ENCODE results near the gene KPRP. TPM values are rescaled to one million over a fixed set of nuclear protein-coding genes. Genes with fewer than 3 reads are reported as not detected.

KPRP gene
- total RNA-seq, 2 donors from 2014 or later, result 0.57 TPM; not detected in 1

DNA sequence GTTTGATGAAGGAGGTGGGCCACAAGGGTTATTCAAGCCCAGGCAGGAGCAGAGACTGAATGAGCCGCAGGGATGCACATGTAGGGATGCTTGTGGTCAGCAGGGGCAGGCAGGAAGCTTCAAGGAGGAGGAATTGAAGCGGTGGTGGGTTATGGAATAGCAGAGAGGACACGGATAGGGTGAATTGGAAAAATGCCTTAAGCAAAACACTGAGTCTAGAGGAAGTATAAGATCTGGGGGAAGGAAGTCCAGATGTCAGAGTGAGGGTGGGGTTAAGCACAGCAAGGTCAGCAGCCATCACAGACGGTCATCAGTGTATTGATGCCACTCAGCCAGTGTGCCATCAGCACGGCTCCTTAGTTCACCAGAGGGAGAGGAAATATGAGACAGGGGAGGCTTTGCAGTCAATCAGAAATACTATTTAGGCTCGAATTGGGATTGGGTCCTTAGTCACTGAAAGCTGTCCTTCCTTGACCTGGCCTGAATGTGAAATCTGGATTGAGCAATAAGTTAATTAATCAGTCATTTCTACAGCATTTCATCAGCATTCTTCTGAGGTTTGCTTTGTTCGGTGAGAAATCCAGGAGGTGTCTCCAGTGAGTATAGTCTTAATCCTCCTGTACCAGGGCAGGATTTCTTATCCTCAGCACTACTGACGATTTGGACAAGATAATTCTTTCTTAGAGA, 11.2 kb downstream of the KPRP start:
- Histone ChIP-seq H3K36me3 (no peaks in the 10 kb centered on the region), H3K4me1 (replicated peaks) (no peaks in the 10 kb centered on the region), H3K4me3 (no peak overlapping the region), H3K27me3 (replicated peaks; ENCODE audit: insufficient read depth) (no peaks in the 10 kb centered on the region), H3K27ac (no peak overlapping the region), H3K9me3 (no peaks in the 10 kb centered on the region)
- intact Hi-C loops (cut with DNase I), result no loop called here
- DNase-seq (ENCODE audit: low spot score), result no peak
- no peak for TF ChIP-seq POLR2A (IDR thresholded peaks at IDR 0.05)
- TF ChIP-seq, protein P1, sequence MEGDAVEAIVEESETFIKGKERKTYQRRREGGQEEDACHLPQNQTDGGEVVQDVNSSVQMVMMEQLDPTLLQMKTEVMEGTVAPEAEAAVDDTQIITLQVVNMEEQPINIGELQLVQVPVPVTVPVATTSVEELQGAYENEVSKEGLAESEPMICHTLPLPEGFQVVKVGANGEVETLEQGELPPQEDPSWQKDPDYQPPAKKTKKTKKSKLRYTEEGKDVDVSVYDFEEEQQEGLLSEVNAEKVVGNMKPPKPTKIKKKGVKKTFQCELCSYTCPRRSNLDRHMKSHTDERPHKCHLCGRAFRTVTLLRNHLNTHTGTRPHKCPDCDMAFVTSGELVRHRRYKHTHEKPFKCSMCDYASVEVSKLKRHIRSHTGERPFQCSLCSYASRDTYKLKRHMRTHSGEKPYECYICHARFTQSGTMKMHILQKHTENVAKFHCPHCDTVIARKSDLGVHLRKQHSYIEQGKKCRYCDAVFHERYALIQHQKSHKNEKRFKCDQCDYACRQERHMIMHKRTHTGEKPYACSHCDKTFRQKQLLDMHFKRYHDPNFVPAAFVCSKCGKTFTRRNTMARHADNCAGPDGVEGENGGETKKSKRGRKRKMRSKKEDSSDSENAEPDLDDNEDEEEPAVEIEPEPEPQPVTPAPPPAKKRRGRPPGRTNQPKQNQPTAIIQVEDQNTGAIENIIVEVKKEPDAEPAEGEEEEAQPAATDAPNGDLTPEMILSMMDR (IDR thresholded peaks at IDR 0.05), result no peak
- no peak for TF ChIP-seq POLR2AphosphoS5 (IDR thresholded peaks at IDR 0.05)
- WGBS, result 55% methylated on average over 8 of the region's 8 CpGs

- H3K27ac ChIP-seq, result no peak overlapping the region
- DNase-seq (ENCODE audit: low spot score), result no peak
- H3K4me1 ChIP-seq (replicated peaks), result no peaks in the 10 kb centered on the region
- TF ChIP-seq POLR2AphosphoS5 (IDR thresholded peaks at IDR 0.05), result no peak
- no peak for TF ChIP-seq POLR2A (IDR thresholded peaks at IDR 0.05)
- no peak overlapping the region for H3K4me3 ChIP-seq
- no peaks in the 10 kb centered on the region for H3K36me3 ChIP-seq
- 74% methylated on average over 1 of the region's 1 CpG for WGBS
- H3K9me3 ChIP-seq, result no peaks in the 10 kb centered on the region
- no peaks in the 10 kb centered on the region for H3K27me3 ChIP-seq (replicated peaks; ENCODE audit: insufficient read depth)
- intact Hi-C loops (cut with DNase I), result no loop called here
Measured at GRCh38 chr1:152770411-152770810, 12.6 kb downstream of the KPRP start.

DNA sequence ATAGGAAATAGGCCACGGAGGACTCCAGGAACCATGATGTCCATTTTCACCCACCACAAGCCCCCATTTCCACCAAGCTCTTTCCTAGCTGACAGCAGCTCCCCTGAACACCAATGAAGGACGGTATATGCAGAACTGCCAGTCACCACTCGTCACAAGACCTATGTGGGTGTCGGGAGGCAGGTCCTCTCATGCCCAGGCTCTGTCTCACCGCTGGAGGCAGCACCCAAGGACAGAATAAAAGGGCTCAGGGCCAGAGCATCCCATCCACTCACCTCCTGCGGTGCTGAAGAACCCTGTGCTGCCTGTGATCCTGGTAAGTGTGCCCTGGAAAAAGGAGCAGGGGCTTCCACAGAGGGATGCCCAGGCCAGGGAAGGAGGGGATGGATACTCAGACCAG, 17.1 kb downstream of the KPRP start, which contains the start of gene LCE1F:
Gene LCE1F (plus strand): TSS at position 266 of the 400 bp plus-strand sequence. CDS start 1,232 bp downstream, outside the sequence.
- no peak within 1 kb of the TSS for H3K27ac ChIP-seq
- H3K27me3 ChIP-seq (replicated peaks; ENCODE audit: insufficient read depth), result no peaks in the 10 kb centered on the region
- no peak for TF ChIP-seq POLR2AphosphoS5 (IDR thresholded peaks at IDR 0.05)
- TF ChIP-seq, protein P1 (IDR thresholded peaks at IDR 0.05), result no peak
- no peaks in the 10 kb centered on the region for H3K36me3 ChIP-seq
- no peaks in the 10 kb centered on the region for H3K9me3 ChIP-seq
- no peaks in the 10 kb centered on the region for H3K4me1 ChIP-seq (replicated peaks)
- intact Hi-C loops (cut with DNase I), result no loop called here
- no peak for DNase-seq (ENCODE audit: low spot score)
- WGBS, result 52% methylated on average over 6 of the region's 6 CpGs
- no peak within 1 kb of the TSS for H3K4me3 ChIP-seq

- WGBS, result 71% methylated on average over 9 of the region's 11 CpGs
- TF ChIP-seq POLR2A (IDR thresholded peaks at IDR 0.05), result no peak
- TF ChIP-seq, protein P1 (IDR thresholded peaks at IDR 0.05), result no peak
- TF ChIP-seq POLR2AphosphoS5 (IDR thresholded peaks at IDR 0.05), result no peak
Measured at GRCh38 chr1:152776361-152776760, 18.5 kb downstream of the KPRP start.

DNA sequence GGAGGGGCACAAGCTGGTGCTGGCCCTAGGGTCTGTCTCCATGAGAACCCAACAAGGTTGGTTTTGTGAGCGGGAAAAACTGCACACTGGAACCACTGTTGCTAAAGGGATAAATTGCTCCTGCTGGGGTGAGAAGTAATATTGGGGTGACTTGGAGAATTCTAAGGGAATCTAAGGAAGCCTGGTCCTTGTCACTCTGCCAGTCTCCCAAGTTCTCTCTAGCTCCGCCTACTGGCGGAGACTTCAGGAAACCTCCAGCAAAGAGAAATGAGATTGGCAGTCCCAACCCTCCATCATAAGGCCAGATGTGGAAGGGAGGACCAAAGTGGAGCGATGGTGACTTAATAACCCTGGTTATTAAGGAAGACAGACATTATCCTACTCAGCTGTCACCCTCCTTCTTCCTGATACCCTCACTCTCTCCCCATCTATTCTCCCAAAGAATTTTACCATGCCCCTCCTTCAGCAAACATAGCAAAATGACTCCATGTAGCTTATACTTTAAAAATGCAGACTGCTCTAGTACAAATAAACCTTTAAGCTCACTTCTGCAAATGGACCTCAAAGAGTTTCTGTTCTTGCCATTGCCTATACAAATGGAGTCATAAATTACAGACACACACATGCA, 19.8 kb downstream of the KPRP start:
- Histone ChIP-seq H3K4me1 (replicated peaks) (no peaks in the 10 kb centered on the region), H3K27me3 (replicated peaks; ENCODE audit: insufficient read depth) (no peaks in the 10 kb centered on the region), H3K9me3 (no peaks in the 10 kb centered on the region), H3K4me3 (no peak overlapping the region), H3K36me3 (no peaks in the 10 kb centered on the region), H3K27ac (no peak overlapping the region)
- no peak for DNase-seq (ENCODE audit: low spot score)
- 61% methylated on average over 4 of the region's 4 CpGs for WGBS
- intact Hi-C loops (cut with DNase I), result no loop called here
- TF ChIP-seq POLR2A (IDR thresholded peaks at IDR 0.05) (no peak), POLR2AphosphoS5 (IDR thresholded peaks at IDR 0.05) (no peak)
- TF ChIP-seq, protein P1 (IDR thresholded peaks at IDR 0.05), result no peak

More at GRCh38 chr1:152776361-152776760, 18.5 kb downstream of the KPRP start:
- no peak overlapping the region for H3K27ac ChIP-seq
- no peaks in the 10 kb centered on the region for H3K27me3 ChIP-seq (replicated peaks; ENCODE audit: insufficient read depth)
- H3K9me3 ChIP-seq, result no peaks in the 10 kb centered on the region
- H3K4me3 ChIP-seq, result no peak overlapping the region
- no peaks in the 10 kb centered on the region for H3K4me1 ChIP-seq (replicated peaks)
- no peaks in the 10 kb centered on the region for H3K36me3 ChIP-seq
- DNase-seq (ENCODE audit: low spot score), result no peak
- intact Hi-C loops (cut with DNase I), result no loop called here

Data from prostate gland (tissue), 2 donors.